Stimulated activated CD4-positive, alpha-beta T cell treated with anti-CD3 and anti-CD28 coated beads, Interleukin-4, amount 100 ng/mL, for 1 hour (primary cell): Measurements from ENCODE around the gene ADTRP.

Experiments used
- DNase-seq: peaks from one replicate; pipeline ENCODE4 v3.0.0-alpha.2; 2020

ADTRP gene

GRCh38 chr6:11754625-11755271, 23.9 kb downstream of the ADTRP start:
- DNase-seq = no peak

GRCh38 chr6:11753798-11754197, 24.8 kb downstream of the ADTRP start:
- no peak for DNase-seq

DNA sequence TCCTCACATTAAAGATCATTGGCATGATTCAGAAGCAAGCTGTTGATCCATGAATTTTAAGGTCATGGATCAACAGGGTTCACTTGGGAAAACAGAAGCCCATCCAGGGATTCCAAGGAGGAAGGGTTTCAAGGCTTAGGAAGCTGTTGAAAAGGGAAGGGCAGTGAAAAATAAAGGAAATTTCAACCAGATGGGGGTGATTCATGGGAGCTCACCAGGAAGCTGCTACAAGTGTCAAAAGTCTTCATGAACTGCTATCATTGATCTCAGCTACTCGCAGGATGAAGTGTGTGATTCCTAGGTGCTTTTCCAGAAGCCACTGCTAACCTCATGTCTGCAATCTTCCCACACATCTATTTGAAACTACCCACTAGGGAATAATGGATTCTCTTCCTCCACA, 26.2 kb downstream of the ADTRP start:
- no peak for DNase-seq

DNA sequence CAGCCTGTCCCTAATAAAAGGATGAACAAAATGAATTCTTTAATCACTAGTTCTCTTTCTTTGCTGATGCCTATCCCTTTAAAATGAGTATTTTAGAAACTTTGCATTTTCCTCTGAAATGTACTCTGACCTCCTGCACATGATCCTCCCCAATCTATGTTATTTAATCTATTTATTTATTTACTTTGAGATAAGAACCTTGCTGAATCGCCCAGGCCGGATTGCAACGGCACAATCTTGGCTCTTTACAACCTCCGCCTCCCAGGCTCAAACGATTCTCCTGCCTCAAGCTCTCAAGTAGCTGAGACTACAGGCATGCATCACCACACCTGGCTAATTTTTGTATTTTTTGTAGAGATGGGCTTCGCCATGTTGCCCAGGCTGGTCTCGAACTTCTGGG, 27.9 kb downstream of the ADTRP start:
- DNase-seq = no peak

DNA sequence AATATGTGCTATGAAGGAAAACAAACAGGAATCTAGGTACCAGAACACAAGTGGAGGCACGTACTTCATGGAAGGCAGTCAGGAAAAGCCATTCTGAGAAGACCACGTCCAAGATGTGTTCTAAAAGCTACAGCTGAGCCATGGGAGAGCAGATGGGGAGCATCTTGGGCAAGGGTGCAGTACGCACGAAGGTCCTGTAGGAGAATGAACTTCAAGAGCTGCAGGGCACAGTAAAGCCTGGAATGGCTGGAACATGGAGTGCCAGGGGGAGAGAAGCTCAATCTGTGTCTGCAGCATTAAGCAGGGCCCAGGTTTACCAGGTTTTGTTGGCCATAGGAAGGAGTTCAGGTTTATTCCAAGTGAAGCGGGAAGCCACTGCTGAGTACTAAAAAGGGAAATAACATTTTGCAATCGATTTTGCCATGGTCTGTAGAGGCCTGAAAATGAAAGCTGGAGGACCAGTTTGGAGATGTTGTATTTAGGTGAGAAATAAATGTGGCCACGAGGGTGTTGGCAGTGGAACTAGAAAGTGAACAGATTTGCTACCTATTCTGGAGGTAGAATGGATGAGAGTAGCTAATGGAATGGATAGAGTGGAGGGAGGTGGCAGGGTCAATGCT, 29.9 kb downstream of the ADTRP start:
- no peak for DNase-seq

DNA sequence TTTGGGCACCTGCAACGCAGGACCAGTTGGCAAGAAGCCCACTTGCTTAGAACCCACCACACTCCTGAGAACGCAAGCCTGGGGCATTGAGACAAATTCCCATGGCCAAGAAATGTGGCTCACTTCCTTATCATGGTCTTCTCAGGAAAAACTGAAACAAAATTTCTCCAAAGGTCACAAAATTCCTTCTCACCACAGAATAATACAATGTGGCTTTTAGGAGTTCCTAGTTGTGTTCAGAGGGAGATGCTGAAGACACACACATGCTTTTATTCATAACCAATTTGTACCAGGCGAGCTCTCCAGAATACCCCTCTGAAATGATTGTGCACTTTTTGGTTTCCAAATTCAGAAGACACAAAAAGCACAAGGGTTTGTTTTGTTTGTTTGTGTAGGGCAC, 31.6 kb downstream of the ADTRP start:
- DNase-seq = no peak

- DNase-seq = no peak
Measured at GRCh38 chr6:11744753-11745152, 33.9 kb downstream of the ADTRP start.

DNA sequence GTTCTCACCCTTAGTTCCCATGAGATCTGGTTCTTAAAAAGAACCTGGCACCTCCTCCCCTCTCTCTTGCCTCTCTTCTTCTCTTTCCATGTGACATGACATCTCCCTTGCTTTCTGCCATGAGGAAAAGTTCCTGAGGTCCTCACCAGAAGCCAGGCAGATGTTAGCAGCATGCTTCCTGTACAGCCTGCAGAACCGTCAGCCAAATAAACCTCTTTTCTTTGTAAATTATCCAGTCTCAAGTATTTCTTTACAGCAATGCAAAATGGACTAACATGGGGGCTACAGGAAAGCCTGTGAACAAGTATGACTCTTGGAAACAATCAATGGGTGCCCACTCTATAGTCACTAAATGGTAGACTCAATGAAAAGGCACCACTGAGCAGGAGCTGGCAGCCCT, 34.5 kb downstream of the ADTRP start:
- DNase-seq = no peak

- no peak for DNase-seq
Measured at GRCh38 chr6:11740875-11741274, 37.7 kb downstream of the ADTRP start.

- no peak for DNase-seq
Measured at GRCh38 chr6:11738661-11739375, 39.8 kb downstream of the ADTRP start.

GRCh38 chr6:11738234-11738633, 40.4 kb downstream of the ADTRP start:
- DNase-seq = no peak

DNA sequence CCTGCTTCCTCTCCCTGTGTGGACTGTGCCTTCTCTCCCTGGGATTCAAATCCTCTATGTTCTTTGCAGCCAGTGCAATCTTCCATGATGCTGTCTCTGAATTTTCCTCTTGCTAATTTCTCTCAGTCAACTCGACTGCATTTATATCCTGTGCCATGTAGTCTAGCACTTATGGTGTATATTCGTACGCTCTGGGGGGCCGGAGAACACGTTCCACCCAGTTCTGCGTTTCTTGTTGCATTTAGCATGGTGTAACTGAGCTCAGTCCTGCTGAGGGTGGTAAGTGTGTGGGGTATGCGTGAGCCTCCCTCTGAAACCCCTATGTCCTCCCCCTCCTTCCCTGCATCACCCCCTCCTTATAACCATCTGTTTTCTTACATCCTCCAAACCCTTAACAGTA, 42.0 kb downstream of the ADTRP start:
- no peak for DNase-seq

GRCh38 chr6:11734861-11735613, 43.6 kb downstream of the ADTRP start:
- no peak for DNase-seq

DNA sequence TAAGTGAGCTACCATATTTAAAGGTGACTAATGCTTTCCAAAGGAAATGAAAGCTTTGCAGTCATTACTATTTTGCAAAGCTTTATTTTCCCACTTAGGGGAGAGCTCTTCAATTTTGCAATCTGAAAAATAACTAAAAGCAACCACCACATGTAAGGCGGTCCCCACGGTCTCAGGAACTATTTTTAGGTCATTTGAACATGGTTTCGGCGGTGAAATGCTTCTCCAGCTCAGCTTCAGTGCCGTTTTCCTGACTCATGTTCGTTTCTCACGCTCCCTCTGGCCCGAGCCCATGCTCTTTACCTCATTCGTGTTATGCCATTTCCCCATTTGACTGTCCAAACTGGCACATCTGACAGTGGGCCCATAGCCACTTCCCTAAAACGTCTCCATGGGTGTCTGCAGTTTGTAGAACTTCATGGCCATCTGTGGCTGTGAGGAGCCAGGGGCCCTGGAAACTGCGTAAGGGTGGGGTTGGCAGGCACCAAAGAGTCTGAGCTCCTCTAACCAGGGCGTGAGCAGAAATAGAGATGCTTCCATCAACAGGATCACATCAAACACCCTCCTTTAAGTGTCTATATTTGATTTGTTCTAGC, 46.5 kb downstream of the ADTRP start:
- DNase-seq = peak; percentile 62

DNA sequence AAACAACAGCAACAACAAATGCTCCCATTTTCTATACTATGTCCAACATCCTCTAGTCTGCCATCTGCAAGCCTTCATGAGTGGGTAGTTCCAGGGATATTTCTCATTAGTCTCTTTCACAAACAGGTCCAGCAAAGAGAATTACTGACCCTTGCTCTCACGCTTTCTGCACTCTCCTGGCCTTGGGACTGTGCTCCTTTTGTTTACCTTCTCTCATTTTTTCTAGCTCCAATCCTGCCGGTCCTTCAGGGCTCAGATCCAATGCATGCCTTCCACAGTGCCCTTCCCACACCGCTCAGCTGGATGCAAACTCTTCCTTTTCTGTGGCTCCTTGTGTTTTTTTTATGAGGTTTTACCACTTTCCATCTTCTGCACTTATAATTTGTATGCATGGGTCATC, 47.2 kb downstream of the ADTRP start:
- DNase-seq = no peak

DNA sequence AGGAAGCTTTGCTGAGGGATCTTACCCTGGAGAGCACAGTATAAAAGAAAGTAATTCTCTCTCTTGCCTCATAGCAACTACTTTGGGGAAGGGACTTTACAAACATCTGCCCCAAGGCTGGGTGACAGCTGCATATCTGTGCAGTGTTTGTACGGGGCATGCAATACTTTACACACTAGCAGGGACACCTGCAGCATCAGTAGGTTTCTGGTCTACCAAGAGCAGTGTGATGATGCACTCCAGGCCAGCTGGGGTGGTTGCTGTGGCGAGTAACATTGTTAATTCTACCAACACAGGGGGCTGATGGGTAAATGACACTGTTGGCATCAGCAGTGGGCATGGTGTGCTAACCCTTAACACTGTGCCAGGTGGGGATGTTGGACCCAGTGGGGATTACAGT, 48.0 kb downstream of the ADTRP start:
- DNase-seq = no peak

DNA sequence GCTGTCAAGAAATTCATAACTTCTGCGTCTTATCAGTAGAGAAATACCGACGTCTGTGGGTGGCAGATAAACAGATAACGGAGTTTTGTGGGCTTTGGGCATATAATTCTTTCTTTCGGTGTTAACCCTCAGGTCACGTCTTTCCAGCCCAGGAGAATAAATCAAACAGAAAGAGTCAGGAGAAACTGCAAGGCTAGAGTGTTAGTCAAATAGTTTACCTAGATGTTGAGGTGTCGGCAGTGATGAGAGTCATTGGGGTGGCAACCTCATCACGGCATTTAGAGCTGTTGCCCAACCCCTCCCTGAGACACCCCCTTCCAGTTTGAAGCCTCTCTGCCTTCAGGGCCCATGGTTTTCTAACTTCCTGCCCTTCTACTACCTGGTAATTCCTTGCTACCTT, 49.5 kb downstream of the ADTRP start:
- peak; percentile 44 for DNase-seq

DNA sequence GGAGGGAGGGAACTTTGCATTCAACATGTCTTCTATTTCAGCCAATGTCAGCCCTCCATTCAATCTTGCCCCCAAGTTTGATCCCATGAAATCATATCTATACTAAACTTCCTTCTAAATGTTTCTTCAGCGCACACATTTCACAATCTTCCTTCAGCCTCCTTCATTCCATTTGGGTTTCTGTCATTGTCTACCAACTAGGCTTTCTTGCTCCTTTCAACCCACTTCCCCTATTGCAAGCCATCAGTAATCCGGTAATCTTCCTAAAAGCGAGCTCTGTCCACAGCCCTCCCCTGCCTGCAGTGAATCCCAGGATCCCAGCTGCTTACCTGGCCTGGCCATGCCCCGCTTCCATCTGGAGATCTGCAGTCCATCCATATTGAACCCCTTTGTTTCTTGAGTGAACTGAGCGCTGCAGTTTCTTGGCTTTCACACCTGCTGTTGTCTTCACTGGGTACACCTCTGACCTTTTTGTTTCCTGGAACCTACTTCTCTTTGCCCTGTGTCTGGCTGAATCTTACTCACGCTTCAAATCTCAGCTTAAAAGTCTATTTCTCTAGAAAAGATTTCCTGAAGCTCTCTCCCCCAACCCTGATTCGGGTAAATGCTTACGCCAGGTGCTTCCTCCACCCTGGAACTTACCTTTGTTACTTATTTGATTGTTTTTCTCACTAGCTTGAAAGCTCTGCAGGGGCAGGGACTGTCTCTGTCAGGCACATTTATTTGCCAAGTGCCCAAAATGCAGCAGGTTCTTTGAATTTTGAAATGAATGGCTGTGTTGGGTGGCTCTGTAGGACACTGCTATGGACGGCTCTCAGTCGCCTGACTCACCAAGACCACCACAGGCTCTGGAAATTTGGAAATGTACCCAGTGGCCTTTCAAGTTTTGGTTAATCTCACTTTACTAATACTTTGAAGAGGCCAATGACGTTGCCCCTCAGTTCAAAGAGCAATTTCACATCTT, 50.3 kb downstream of the ADTRP start:
- peak; percentile 14 for DNase-seq

DNA sequence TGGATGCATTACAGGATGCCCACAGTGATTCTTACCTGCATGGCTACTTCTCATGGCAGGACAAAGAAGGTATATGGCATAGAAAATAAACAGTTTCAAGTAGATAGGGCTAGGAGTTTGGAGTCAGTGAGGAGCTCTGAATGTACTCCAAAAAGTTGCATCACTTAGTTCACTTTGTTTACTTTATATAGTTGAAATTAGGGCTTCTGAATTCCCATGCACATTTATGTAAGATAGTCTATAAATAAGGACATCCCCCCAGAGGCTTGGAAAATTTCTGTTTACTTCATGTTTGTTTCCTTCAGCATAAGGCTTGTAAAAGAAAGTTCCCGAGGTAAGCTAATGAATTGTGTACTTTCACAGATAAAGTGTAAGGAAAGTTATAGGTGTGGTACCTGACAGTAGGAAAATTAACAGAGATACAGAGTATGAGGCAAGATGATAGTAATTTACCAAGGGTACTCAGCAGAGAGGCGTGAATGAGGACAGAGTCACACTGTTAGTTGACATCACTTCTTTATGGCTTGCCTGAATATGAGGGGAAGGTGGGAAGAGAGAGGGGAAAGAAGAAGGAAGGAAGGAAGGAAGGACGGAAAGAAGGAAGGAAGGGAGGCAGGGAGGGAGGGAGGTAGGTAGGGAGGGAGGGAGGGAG, 51.1 kb downstream of the ADTRP start:
- DNase-seq = no peak

DNA sequence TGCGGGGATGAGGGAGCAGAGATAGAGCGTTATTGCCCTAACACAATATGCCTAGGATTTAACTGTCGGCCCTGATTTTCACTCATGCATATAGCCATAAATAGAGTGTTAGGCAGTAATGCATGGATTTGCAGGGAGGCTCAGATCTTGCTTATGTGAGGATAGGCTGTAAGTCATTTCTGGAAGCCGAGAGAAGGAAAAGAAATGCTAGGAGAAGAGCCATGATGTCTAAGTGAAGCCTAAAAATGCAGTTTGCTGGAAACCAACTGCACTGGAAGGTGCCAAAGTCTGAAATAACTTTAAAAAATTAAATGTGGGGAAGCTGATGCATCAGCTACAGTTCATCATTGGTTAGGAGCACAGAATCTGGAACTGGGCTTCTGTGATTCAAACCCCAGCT, 54.3 kb downstream of the ADTRP start:
- DNase-seq = no peak

DNA sequence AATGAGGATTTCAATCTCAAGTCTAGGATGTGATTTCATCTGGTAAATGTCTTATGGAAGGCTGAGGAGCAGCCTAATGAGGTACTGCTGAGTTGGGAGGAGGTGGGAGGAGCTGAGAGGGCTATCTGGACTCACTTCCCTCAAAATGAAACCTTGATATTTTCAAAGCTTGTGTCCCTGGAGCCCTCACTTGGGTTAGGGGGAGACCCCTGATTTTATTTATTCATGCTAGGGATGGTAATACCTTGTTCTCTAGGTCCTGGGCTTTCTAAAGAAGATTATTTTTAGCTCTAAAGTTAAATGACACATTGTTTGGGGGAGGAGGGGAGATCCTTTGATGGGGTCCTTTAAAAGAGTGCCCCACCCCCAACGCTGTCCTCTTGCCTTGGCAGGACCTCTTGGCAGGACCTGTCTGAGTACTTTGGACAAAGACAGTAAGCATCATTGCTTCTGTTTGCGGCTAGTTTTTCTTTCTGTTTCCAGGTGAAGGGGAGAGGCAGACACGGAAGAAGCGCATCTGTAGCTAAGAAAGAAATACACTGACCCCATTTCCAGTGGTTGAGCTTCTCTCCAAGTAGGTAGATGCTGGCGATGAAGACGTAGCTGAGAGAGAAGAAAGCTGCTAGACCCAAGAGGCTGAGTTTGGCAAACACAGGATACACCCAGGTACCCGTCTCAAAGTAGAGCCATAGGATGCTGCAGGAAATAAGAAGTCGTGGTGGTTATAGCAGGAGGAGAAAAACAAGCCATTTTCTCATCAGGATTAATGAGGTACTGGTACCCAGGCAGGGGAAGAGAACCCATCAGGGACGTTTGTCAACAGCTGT, 55.6 kb downstream of the ADTRP start:
- no peak for DNase-seq
